NCI-H2196 (cell line): Measurements from ENCODE around the gene DGCR8.

Experiments
- DNase-seq: peaks from one replicate; lab custom pipeline; 2025; ENCODE audit not compliant: unreplicated experiment; lab: John Stamatoyannopoulos, UW

DGCR8 gene

GRCh38 chr22:20123366-20124082 is 43.5 kb downstream of the DGCR8 start:
- DNase-seq = no peak

- DNase-seq = no peak
Observed at GRCh38 chr22:20124083-20124787, 44.2 kb downstream of the DGCR8 start.

GRCh38 chr22:20125201-20126174 is 45.4 kb downstream of the DGCR8 start:
- DNase-seq = no peak

GRCh38 chr22:20126284-20127029 is 46.4 kb downstream of the DGCR8 start:
- DNase-seq = no peak

- DNase-seq = no peak
Observed at GRCh38 chr22:20127318-20127868, 47.4 kb downstream of the DGCR8 start.

- no peak for DNase-seq
Observed at GRCh38 chr22:20127869-20128618, 48.0 kb downstream of the DGCR8 start.

- no peak for DNase-seq
Observed at GRCh38 chr22:20128619-20128901, 48.5 kb downstream of the DGCR8 start.

- DNase-seq = no peak
Observed at GRCh38 chr22:20128902-20129746, 49.1 kb downstream of the DGCR8 start.

- DNase-seq = no peak
Observed at GRCh38 chr22:20129747-20130014, 49.6 kb downstream of the DGCR8 start.

GRCh38 chr22:20130319-20130718 is 50.3 kb downstream of the DGCR8 start:
- DNase-seq = no peak

- no peak for DNase-seq
Observed at GRCh38 chr22:20130731-20131596, 50.9 kb downstream of the DGCR8 start.

- DNase-seq = no peak
Observed at GRCh38 chr22:20131597-20131858, 51.5 kb downstream of the DGCR8 start, which contains the start of gene ZDHHC8. Gene ZDHHC8, plus strand, starts transcription at chr22:20131804. Its CDS starts 144 bp downstream, at chr22:20131948.

GRCh38 chr22:20131859-20132685 is 52.0 kb downstream of the DGCR8 start:
- no peak for DNase-seq

GRCh38 chr22:20132686-20133246 is 52.7 kb downstream of the DGCR8 start:
- DNase-seq = no peak

GRCh38 chr22:20133930-20134549 is 54.0 kb downstream of the DGCR8 start:
- DNase-seq = no peak

- no peak for DNase-seq
Observed at GRCh38 chr22:20135265-20135664, 55.2 kb downstream of the DGCR8 start.
